Ishikawa (cell line): ENCODE data around the gene SLC17A6.

ENCODE experiments used
- CEBPB ChIP-seq: IDR thresholded peaks from 2 replicates; pipeline ENCODE4 v1.6.1; 2012
- CREB1 ChIP-seq: IDR thresholded peaks from 2 replicates; pipeline ENCODE4 v1.6.1; 2012; ENCODE audit warnings: low read depth
- EGR1 ChIP-seq: IDR thresholded peaks from 2 replicates; pipeline ENCODE4 v1.6.1; 2012
- EP300 ChIP-seq: IDR thresholded peaks from 2 replicates; pipeline ENCODE4 v1.6.1; 2012; ENCODE audit warnings: borderline replicate concordance
- FOXM1 ChIP-seq: IDR thresholded peaks from 2 replicates; pipeline ENCODE4 v1.6.1; 2012; ENCODE audit warnings: low read depth, borderline replicate concordance
- MAX ChIP-seq: IDR thresholded peaks from 2 replicates; pipeline ENCODE4 v1.6.1; 2012
- NFIC ChIP-seq: IDR thresholded peaks from 2 replicates; pipeline ENCODE4 v1.6.1; 2012
- RAD21 ChIP-seq: IDR thresholded peaks from 2 replicates; pipeline ENCODE4 v1.6.1; 2012; ENCODE audit warnings: low read depth
- REST ChIP-seq: IDR thresholded peaks from 2 replicates; pipeline ENCODE4 v1.6.1; 2012; ENCODE audit warnings: low read depth, mild to moderate bottlenecking
- TAF1 ChIP-seq: IDR thresholded peaks from 2 replicates; pipeline ENCODE4 v1.6.1; 2012; ENCODE audit warnings: low read depth, mild to moderate bottlenecking
- TCF12 ChIP-seq: IDR thresholded peaks from 2 replicates; pipeline ENCODE4 v1.6.1; 2012; ENCODE audit warnings: low read depth
- TEAD4 ChIP-seq: IDR thresholded peaks from 2 replicates; pipeline ENCODE4 v1.6.1; 2012
- USF1 ChIP-seq: IDR thresholded peaks from 2 replicates; pipeline ENCODE4 v1.6.1; 2012
- YY1 ChIP-seq: IDR thresholded peaks from 2 replicates; pipeline ENCODE4 v1.6.1; 2012; ENCODE audit warnings: low read depth
- ZBTB7A ChIP-seq: IDR thresholded peaks from 2 replicates; pipeline ENCODE4 v1.6.1; 2012; ENCODE audit warnings: low read depth

The SLC17A6 gene

GRCh38 chr11:22349491-22349890 is 11.3 kb downstream of the SLC17A6 start:
- TF ChIP-seq NFIC (no peak), ZBTB7A (no peak), EGR1 (no peak), CEBPB (no peak), TCF12 (no peak), TEAD4 (no peak), YY1 (no peak), TAF1 (no peak), REST (no peak), FOXM1 (no peak), USF1 (no peak), EP300 (no peak), MAX (no peak), CREB1 (no peak), RAD21 (no peak)

GRCh38 chr11:22359295-22359694 is 21.1 kb downstream of the SLC17A6 start:
- TF ChIP-seq CREB1 (no peak), ZBTB7A (no peak), EGR1 (no peak), TAF1 (no peak), USF1 (no peak), REST (no peak)

GRCh38 chr11:22371160-22371559 is 33.0 kb downstream of the SLC17A6 start:
- TF ChIP-seq EGR1 (no peak), CEBPB (no peak), ZBTB7A (no peak), TCF12 (no peak), CREB1 (no peak), NFIC (no peak), YY1 (no peak), EP300 (no peak), RAD21 (no peak), FOXM1 (no peak), MAX (no peak), REST (no peak), TEAD4 (no peak), USF1 (no peak), TAF1 (no peak)

GRCh38 chr11:22387126-22387525 is 48.9 kb downstream of the SLC17A6 start:
- TF ChIP-seq RAD21 (no peak), EP300 (no peak), FOXM1 (no peak), EGR1 (no peak), REST (no peak), CEBPB (no peak), CREB1 (no peak), YY1 (no peak), USF1 (no peak), TAF1 (no peak), TCF12 (no peak), MAX (no peak), ZBTB7A (no peak), NFIC (no peak), TEAD4 (no peak)
